MM.1S (cell line): ENCODE results near the gene GTF2F2.
"Not testable (repeated sequence)": the region's sequence is repeated elsewhere in the genome, so short reads cannot be mapped to it uniquely, and the experiment has no call there.

Source experiments
- DNase-seq: peaks from one replicate; pipeline ENCODE4 v3.0.0-alpha.2; 2015
- H2AFZ ChIP-seq: fragments of 300-600 bp; sonication (generic); 2 replicates; pipeline ENCODE4 v1.6.0; 2016; ENCODE audit warnings: antibody characterized with exemption, low read length
- H3F3A ChIP-seq: fragments of 300-600 bp; sonication (generic); 2 replicates; pipeline ENCODE4 v1.6.1; 2016; ENCODE audit warnings: mild to moderate bottlenecking, antibody characterized with exemption, low read length, moderate library complexity, mixed read lengths; ENCODE audit not compliant: insufficient read depth
- H3K27ac ChIP-seq: fragments of 300-600 bp; sonication (generic); 2 replicates; pipeline ENCODE4 v1.5.1; 2016; ENCODE audit warnings: mild to moderate bottlenecking, low read length
- H3K27me3 ChIP-seq: fragments of 300-600 bp; sonication (generic); replicated peaks from 2 replicates; pipeline ENCODE4 v1.6.0; 2016; ENCODE audit warnings: low read length; ENCODE audit not compliant: insufficient read depth
- H3K36me3 ChIP-seq: fragments of 300-600 bp; sonication (generic); replicated peaks from 2 replicates; pipeline ENCODE4 v1.6.1; 2016; ENCODE audit warnings: mild to moderate bottlenecking, low read length, mixed read lengths; ENCODE audit not compliant: insufficient read depth
- H3K4me1 ChIP-seq: fragments of 300-600 bp; sonication (generic); 2 replicates; pipeline ENCODE4 v1.6.1; 2016; ENCODE audit warnings: low read length, mixed read lengths
- H3K4me2 ChIP-seq: fragments of 300-600 bp; sonication (generic); 2 replicates; pipeline ENCODE4 v1.6.0; 2016; ENCODE audit warnings: low read depth, low read length
- H3K4me3 ChIP-seq: fragments of 300-600 bp; sonication (generic); 2 replicates; pipeline ENCODE4 v1.5.1; 2016; ENCODE audit warnings: low read length, mixed read lengths
- H3K79me2 ChIP-seq: fragments of 300-600 bp; sonication (generic); 2 replicates; pipeline ENCODE4 v1.6.1; 2016; ENCODE audit warnings: mixed run types, low read length, mixed read lengths
- H3K9ac ChIP-seq: fragments of 300-600 bp; sonication (generic); 2 replicates; pipeline ENCODE4 v1.6.1; 2016; ENCODE audit warnings: low read length, mixed read lengths
- H3K9me2 ChIP-seq: fragments of 300-600 bp; sonication (generic); replicated peaks from 2 replicates; pipeline ENCODE4 v1.6.1; 2016; ENCODE audit warnings: mild to moderate bottlenecking, low read length, mixed read lengths; ENCODE audit not compliant: insufficient read depth
- H3K9me3 ChIP-seq: fragments of 300-600 bp; sonication (generic); replicated peaks from 2 replicates; pipeline ENCODE4 v1.6.1; 2016; ENCODE audit warnings: mild to moderate bottlenecking, low read length, mixed read lengths; ENCODE audit not compliant: insufficient read depth
- H4K20me1 ChIP-seq: fragments of 300-600 bp; sonication (generic); 2 replicates; pipeline ENCODE4 v1.6.1; 2016; ENCODE audit warnings: mild to moderate bottlenecking, low read length, moderate library complexity, mixed read lengths; ENCODE audit not compliant: insufficient read depth
- EZH2 ChIP-seq: fragments of 300-600 bp; sonication (generic); optimal IDR thresholded peaks from 2 replicates; pipeline ENCODE3; 2017; ENCODE audit warnings: low read depth, mild to moderate bottlenecking, antibody characterized with exemption, low read length, mixed read lengths
- EZH2phosphoT487 ChIP-seq: fragments of 300-600 bp; sonication (generic); IDR thresholded peaks from 2 replicates; pipeline ENCODE4 v1.6.1; 2018; ENCODE audit warnings: antibody characterized with exemption, low read length
- TF ChIP-seq, protein P1 (sequence below): fragments of 300-600 bp; sonication (generic); IDR thresholded peaks from 2 replicates; pipeline ENCODE4 v1.5.1; 2016; ENCODE audit warnings: antibody characterized with exemption, low read length, mixed read lengths

Gene GTF2F2

GRCh38 chr13:45296259-45296658 is 175.9 kb downstream of the GTF2F2 start:
- H3K27ac ChIP-seq, result no peak overlapping the region
- no peaks in the 10 kb centered on the region for H3K79me2 ChIP-seq
- no peak overlapping the region for H3K9ac ChIP-seq
- no peak overlapping the region for H3K4me2 ChIP-seq
- H3K4me1 ChIP-seq, result peaks cover 12% of the 10 kb centered on the region
- H3K9me2 ChIP-seq, result no peaks in the 10 kb centered on the region
- no peak overlapping the region for H3K4me3 ChIP-seq
- H3K36me3 ChIP-seq, result no peaks in the 10 kb centered on the region
- no peak for DNase-seq
- H2AFZ ChIP-seq, result no peak overlapping the region
- H3F3A ChIP-seq, result 0 out of 2 replicates have a peak, but pooled peaks cover 5% of the 10 kb centered on the region
- no peaks in the 10 kb centered on the region for H3K27me3 ChIP-seq
- H4K20me1 ChIP-seq, result no peaks in the 10 kb centered on the region
- no peaks in the 10 kb centered on the region for H3K9me3 ChIP-seq
- no peak for TF ChIP-seq EZH2phosphoT487
- no peak for TF ChIP-seq EZH2
- TF ChIP-seq, protein P1, sequence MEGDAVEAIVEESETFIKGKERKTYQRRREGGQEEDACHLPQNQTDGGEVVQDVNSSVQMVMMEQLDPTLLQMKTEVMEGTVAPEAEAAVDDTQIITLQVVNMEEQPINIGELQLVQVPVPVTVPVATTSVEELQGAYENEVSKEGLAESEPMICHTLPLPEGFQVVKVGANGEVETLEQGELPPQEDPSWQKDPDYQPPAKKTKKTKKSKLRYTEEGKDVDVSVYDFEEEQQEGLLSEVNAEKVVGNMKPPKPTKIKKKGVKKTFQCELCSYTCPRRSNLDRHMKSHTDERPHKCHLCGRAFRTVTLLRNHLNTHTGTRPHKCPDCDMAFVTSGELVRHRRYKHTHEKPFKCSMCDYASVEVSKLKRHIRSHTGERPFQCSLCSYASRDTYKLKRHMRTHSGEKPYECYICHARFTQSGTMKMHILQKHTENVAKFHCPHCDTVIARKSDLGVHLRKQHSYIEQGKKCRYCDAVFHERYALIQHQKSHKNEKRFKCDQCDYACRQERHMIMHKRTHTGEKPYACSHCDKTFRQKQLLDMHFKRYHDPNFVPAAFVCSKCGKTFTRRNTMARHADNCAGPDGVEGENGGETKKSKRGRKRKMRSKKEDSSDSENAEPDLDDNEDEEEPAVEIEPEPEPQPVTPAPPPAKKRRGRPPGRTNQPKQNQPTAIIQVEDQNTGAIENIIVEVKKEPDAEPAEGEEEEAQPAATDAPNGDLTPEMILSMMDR, result no peak

DNA sequence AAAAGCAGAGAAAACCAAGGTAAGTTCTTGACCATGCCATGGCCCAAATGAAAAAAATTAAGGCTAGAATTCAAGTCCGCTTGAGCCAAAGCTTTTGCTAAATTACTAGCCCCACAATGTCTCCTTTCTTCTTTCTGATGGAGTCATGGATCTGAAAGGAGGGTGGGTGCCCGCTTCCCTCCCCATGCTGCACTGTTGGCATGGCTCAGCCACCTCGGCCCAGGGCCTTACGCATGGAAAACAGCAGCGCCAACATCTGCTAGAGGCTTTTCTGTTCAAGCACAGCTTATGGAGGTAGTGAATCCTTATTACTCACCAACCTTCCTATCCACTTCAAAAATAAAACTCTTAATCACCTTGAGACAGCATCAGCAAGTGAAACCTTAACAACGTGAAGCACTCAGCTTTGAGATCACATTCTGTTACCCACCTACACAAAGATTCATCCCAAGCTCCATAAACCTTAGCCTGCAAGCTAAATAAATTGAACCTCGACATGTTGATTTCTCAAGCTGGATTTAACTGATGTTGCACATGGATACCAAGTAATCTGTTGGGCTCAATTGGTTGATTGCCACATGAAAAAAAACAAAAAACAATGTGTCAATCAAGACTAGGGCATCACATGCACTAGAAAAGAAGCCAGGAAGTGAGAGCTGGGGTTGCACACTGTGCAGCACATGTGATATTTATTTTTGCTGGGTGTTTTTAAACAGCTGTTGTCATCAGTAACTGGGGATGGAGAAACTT is 177.3 kb downstream of the GTF2F2 start:
- Histone ChIP-seq H3K4me2 (peak overlapping the region; percentile 32), H3K4me3 (no peak overlapping the region), H3K9ac (no peak overlapping the region), H3F3A (0 out of 2 replicates have a peak, but pooled peaks cover 5% of the 10 kb centered on the region), H3K9me2 (no peaks in the 10 kb centered on the region), H3K27ac (peak overlapping the region; percentile 56; the same call in 1 of the 2 replicates), H3K9me3 (no peaks in the 10 kb centered on the region), H3K27me3 (no peaks in the 10 kb centered on the region), H3K79me2 (no peaks in the 10 kb centered on the region), H3K4me1 (peaks cover 12% of the 10 kb centered on the region), H4K20me1 (no peaks in the 10 kb centered on the region), H2AFZ (no peak overlapping the region), H3K36me3 (no peaks in the 10 kb centered on the region)
- TF ChIP-seq EZH2phosphoT487 (no peak), EZH2 (no peak)
- TF ChIP-seq, protein P1, result no peak
- DNase-seq, result peak; percentile 22

- Histone ChIP-seq H2AFZ (no peak overlapping the region), H3F3A (0 out of 2 replicates have a peak, but pooled peaks cover 5% of the 10 kb centered on the region), H3K4me3 (no peak overlapping the region), H3K27me3 (no peaks in the 10 kb centered on the region), H3K4me2 (peak overlapping the region; percentile 32), H3K4me1 (peaks cover 12% of the 10 kb centered on the region), H3K9me2 (no peaks in the 10 kb centered on the region), H3K36me3 (no peaks in the 10 kb centered on the region), H4K20me1 (no peaks in the 10 kb centered on the region), H3K9ac (no peak overlapping the region), H3K9me3 (no peaks in the 10 kb centered on the region), H3K27ac (peak overlapping the region; percentile 56; the same call in 1 of the 2 replicates), H3K79me2 (no peaks in the 10 kb centered on the region)
- TF ChIP-seq EZH2 (no peak), EZH2phosphoT487 (no peak)
- TF ChIP-seq, protein P1, result no peak
- no peak for DNase-seq
These were observed 177.8 kb downstream of the GTF2F2 start for GRCh38 chr13:45298206-45298505.

DNA sequence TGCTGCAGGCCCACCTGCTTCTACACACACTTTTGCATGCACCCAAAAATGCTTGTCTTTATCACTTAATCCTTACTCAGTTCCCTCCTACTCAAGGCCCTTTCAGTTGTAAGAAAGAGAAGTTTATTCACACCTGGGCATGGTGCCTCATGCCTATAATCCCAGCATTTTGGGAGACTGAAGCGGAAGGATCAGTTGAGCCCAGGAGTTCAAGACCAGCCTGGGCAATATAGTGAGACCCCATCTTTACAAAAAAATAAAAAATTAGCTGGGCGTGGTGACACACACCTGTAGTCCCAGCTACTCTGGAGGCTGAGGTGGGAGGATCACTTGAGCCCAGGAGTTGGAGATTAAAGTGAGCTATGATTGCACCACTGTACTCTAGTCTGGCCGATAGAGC is 178.2 kb downstream of the GTF2F2 start:
- H4K20me1 ChIP-seq, H2AFZ ChIP-seq, H3K36me3 ChIP-seq, H3K9me3 ChIP-seq, H3K4me3 ChIP-seq, H3K9ac ChIP-seq, H3K79me2 ChIP-seq, H3K9me2 ChIP-seq, H3F3A ChIP-seq, H3K4me2 ChIP-seq, H3K27me3 ChIP-seq, DNase-seq: not testable (repeated sequence)
- Histone ChIP-seq H3K27ac (peak overlapping the region; percentile 56; the same call in 1 of the 2 replicates), H3K4me1 (peaks cover 12% of the 10 kb centered on the region)
